Activated naive CD4-positive, alpha-beta T cell treated with anti-CD3 and anti-CD28 coated beads, Interleukin-2, amount 50 U/mL, for 24 hours (primary cell): ENCODE results near the gene SNX6.
"Not testable (repeated sequence)": the region's sequence is repeated elsewhere in the genome, so short reads cannot be mapped to it uniquely, and the experiment has no call there.

Source experiments
- H3K27ac Mint-ChIP-seq: one replicate; pipeline ENCODE4 v1.8.0; 2021; ENCODE audit warnings: mild to moderate bottlenecking, mixed read lengths
- H3K27me3 Mint-ChIP-seq: one replicate; pipeline ENCODE4 v1.8.0; 2021; ENCODE audit warnings: mixed read lengths
- H3K36me3 Mint-ChIP-seq: one replicate; pipeline ENCODE4 v1.8.0; 2021; ENCODE audit warnings: mixed read lengths
- H3K4me1 Mint-ChIP-seq: one replicate; pipeline ENCODE4 v1.8.0; 2021; ENCODE audit warnings: mixed read lengths
- H3K4me3 Mint-ChIP-seq: one replicate; pipeline ENCODE4 v1.8.0; 2021; ENCODE audit warnings: mild to moderate bottlenecking, mixed read lengths
- H3K9me3 Mint-ChIP-seq: one replicate; pipeline ENCODE4 v1.8.0; 2021; ENCODE audit warnings: mixed read lengths

The SNX6 gene

GRCh38 chr14:34629657-34630529, at the start of gene SNX6:
Gene SNX6 (minus strand): TSS chr14:34630148. CDS start chr14:34630116, 32 bp downstream.
- Mint-ChIP-seq H3K27me3 (no peaks in the 10 kb centered on the region), H3K4me1 (peaks cover 38% of the 10 kb centered on the region), H3K4me3 (peak within 1 kb of the TSS; percentile 99), H3K27ac (peak within 1 kb of the TSS; percentile 99), H3K9me3 (no peaks in the 10 kb centered on the region), H3K36me3 (peaks cover 3% of the 10 kb centered on the region)

- Mint-ChIP-seq H3K4me1 (no peaks in the 10 kb centered on the region), H3K4me3 (no peak overlapping the region), H3K9me3 (no peaks in the 10 kb centered on the region), H3K27ac (no peak overlapping the region), H3K27me3 (no peaks in the 10 kb centered on the region), H3K36me3 (no peaks in the 10 kb centered on the region)
These were observed 48.8 kb upstream of the SNX6 start for GRCh38 chr14:34678735-34679134.

- no peak overlapping the region for H3K27ac Mint-ChIP-seq
- no peaks in the 10 kb centered on the region for H3K36me3 Mint-ChIP-seq
- H3K4me3 Mint-ChIP-seq, result no peak overlapping the region
- no peaks in the 10 kb centered on the region for H3K9me3 Mint-ChIP-seq
- no peaks in the 10 kb centered on the region for H3K4me1 Mint-ChIP-seq
- H3K27me3 Mint-ChIP-seq, result no peaks in the 10 kb centered on the region
These were observed 48.4 kb upstream of the SNX6 start for GRCh38 chr14:34678306-34678705.

DNA sequence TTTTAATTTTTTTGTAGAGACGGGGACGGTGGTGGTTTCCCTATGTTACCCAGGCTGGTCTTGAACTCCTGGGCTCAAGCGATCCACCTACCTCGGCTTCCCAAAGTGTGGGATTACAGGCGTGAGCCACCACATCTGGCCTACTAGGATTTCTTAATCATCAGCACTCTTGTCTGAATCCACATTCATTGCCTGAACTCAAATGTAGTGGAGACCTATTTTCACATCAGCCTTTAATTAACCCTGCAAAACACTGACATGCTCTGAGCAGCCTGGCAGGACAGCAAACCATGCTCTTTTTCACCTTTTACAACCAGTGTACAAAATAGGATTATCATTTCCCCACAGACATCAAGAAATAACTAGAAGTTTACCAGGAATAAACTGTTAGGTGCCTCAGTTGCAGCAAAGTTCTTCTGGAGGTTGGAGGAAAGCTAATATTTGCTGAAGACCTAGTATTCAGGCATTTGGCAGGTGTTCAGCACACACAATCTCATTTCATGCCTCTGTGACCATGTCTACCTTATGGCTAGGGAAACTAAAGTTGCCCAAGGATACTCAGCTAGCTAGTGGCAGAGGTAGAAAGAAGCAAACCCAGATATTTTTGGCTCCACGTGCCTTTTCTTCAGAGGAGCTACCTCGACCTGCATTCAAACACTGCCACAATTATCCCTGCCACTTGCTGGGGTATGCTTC, 46.7 kb upstream of the SNX6 start:
- Mint-ChIP-seq H3K27ac (no peak overlapping the region), H3K9me3 (no peaks in the 10 kb centered on the region), H3K4me1 (no peaks in the 10 kb centered on the region), H3K27me3 (no peaks in the 10 kb centered on the region), H3K4me3 (no peak overlapping the region), H3K36me3 (no peaks in the 10 kb centered on the region)

GRCh38 chr14:34673702-34674101, 43.8 kb upstream of the SNX6 start:
- no peak overlapping the region for H3K4me3 Mint-ChIP-seq
- H3K4me1 Mint-ChIP-seq, result no peaks in the 10 kb centered on the region
- H3K27ac Mint-ChIP-seq, result no peak overlapping the region
- no peaks in the 10 kb centered on the region for H3K27me3 Mint-ChIP-seq
- H3K36me3 Mint-ChIP-seq, result no peaks in the 10 kb centered on the region
- H3K9me3 Mint-ChIP-seq, result no peaks in the 10 kb centered on the region

GRCh38 chr14:34671716-34672115, 41.8 kb upstream of the SNX6 start:
- H3K9me3 Mint-ChIP-seq, result no peaks in the 10 kb centered on the region

DNA sequence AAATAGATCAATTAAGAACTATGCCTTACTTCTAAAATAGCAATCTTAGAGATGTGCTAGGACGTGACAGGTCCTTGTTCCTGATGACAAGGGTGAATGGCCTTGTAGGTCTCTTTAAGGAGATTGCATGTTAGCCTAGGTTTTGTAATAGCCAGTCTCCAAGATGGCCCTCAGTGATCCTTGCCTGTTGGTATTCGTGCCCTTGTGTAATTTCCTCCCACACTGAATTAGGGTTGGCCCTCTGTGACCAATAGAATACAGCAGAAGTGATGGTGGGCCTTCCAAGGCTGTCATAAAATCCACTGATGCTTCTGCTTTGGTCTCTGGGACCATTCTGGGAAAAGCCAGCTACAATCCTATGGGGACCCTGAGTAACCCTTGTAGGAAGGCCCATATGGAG, 38.2 kb upstream of the SNX6 start:
- no peak overlapping the region for H3K4me3 Mint-ChIP-seq
- H3K27ac Mint-ChIP-seq, result no peak overlapping the region

More at GRCh38 chr14:34671716-34672115, 41.8 kb upstream of the SNX6 start:
- Mint-ChIP-seq H3K4me1 (no peaks in the 10 kb centered on the region), H3K4me3 (no peak overlapping the region), H3K27me3 (no peaks in the 10 kb centered on the region), H3K27ac (no peak overlapping the region), H3K36me3 (no peaks in the 10 kb centered on the region)

DNA sequence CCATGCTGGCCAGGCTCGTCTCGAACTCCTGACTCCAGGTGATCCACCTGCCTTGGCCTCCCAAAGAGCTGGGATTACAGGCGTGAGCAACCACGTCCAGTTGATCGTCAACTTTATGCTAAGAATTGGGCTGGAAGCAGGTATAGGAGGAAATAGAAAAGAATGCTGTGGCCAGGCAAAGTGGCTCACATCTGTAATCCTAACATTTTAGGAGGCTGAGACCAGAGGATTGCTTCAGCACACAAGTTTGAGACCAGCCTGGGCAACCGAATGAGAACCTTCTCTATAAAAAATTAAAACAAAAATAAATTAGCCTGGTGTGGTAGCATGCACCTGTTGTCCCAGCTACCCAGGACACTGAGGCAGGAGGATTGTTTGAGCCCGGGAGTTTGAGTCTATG, 37.1 kb upstream of the SNX6 start:
- Mint-ChIP-seq H3K9me3 (peaks cover 6% of the 10 kb centered on the region), H3K27me3 (no peaks in the 10 kb centered on the region), H3K4me3 (no peak overlapping the region), H3K27ac (no peak overlapping the region), H3K4me1 (peaks cover 14% of the 10 kb centered on the region), H3K36me3 (peaks cover 4% of the 10 kb centered on the region)

More for the DNA sequence above, 38.2 kb upstream of the SNX6 start:
- H3K27me3 Mint-ChIP-seq, result no peaks in the 10 kb centered on the region
- H3K36me3 Mint-ChIP-seq, result peaks cover under 1% of the 10 kb centered on the region
- peaks cover 14% of the 10 kb centered on the region for H3K4me1 Mint-ChIP-seq
- peaks cover 3% of the 10 kb centered on the region for H3K9me3 Mint-ChIP-seq

- H3K4me1 Mint-ChIP-seq, result peaks cover 14% of the 10 kb centered on the region
- peak overlapping the region; percentile 85 for H3K27ac Mint-ChIP-seq
- H3K27me3 Mint-ChIP-seq, result no peaks in the 10 kb centered on the region
- peaks cover 6% of the 10 kb centered on the region for H3K9me3 Mint-ChIP-seq
- H3K4me3 Mint-ChIP-seq, result peak overlapping the region; percentile 64
- H3K36me3 Mint-ChIP-seq, result peaks cover 4% of the 10 kb centered on the region
These were observed 36.0 kb upstream of the SNX6 start for GRCh38 chr14:34665785-34666435.

GRCh38 chr14:34662561-34663088, 32.7 kb upstream of the SNX6 start:
- no peaks in the 10 kb centered on the region for H3K27me3 Mint-ChIP-seq
- H3K27ac Mint-ChIP-seq, result no peak overlapping the region
- H3K36me3 Mint-ChIP-seq, result peaks cover 4% of the 10 kb centered on the region
- peaks cover 6% of the 10 kb centered on the region for H3K9me3 Mint-ChIP-seq
- H3K4me3 Mint-ChIP-seq, result no peak overlapping the region
- H3K4me1 Mint-ChIP-seq, result peaks cover 14% of the 10 kb centered on the region

- Mint-ChIP-seq H3K4me1 (peaks cover 6% of the 10 kb centered on the region), H3K9me3 (peaks cover 6% of the 10 kb centered on the region), H3K27me3 (no peaks in the 10 kb centered on the region), H3K4me3 (no peak overlapping the region), H3K27ac (no peak overlapping the region), H3K36me3 (peaks cover 4% of the 10 kb centered on the region)
These were observed 30.8 kb upstream of the SNX6 start for GRCh38 chr14:34660796-34661195.

- H3K9me3 Mint-ChIP-seq, result no peaks in the 10 kb centered on the region
- H3K27me3 Mint-ChIP-seq, result no peaks in the 10 kb centered on the region
- no peaks in the 10 kb centered on the region for H3K36me3 Mint-ChIP-seq
- H3K4me3 Mint-ChIP-seq, result no peak overlapping the region
- H3K27ac Mint-ChIP-seq, result no peak overlapping the region
- H3K4me1 Mint-ChIP-seq, result no peaks in the 10 kb centered on the region
These were observed 26.0 kb upstream of the SNX6 start for GRCh38 chr14:34655959-34656358.

GRCh38 chr14:34653073-34653472, 23.1 kb upstream of the SNX6 start:
- H3K36me3 Mint-ChIP-seq, H3K27me3 Mint-ChIP-seq, H3K4me3 Mint-ChIP-seq, H3K4me1 Mint-ChIP-seq, H3K27ac Mint-ChIP-seq, H3K9me3 Mint-ChIP-seq: not testable (repeated sequence)

- not testable (repeated sequence) for H3K9me3 Mint-ChIP-seq, H3K27me3 Mint-ChIP-seq, H3K27ac Mint-ChIP-seq, H3K36me3 Mint-ChIP-seq, H3K4me3 Mint-ChIP-seq, H3K4me1 Mint-ChIP-seq
These were observed 22.4 kb upstream of the SNX6 start for GRCh38 chr14:34652348-34652747.

DNA sequence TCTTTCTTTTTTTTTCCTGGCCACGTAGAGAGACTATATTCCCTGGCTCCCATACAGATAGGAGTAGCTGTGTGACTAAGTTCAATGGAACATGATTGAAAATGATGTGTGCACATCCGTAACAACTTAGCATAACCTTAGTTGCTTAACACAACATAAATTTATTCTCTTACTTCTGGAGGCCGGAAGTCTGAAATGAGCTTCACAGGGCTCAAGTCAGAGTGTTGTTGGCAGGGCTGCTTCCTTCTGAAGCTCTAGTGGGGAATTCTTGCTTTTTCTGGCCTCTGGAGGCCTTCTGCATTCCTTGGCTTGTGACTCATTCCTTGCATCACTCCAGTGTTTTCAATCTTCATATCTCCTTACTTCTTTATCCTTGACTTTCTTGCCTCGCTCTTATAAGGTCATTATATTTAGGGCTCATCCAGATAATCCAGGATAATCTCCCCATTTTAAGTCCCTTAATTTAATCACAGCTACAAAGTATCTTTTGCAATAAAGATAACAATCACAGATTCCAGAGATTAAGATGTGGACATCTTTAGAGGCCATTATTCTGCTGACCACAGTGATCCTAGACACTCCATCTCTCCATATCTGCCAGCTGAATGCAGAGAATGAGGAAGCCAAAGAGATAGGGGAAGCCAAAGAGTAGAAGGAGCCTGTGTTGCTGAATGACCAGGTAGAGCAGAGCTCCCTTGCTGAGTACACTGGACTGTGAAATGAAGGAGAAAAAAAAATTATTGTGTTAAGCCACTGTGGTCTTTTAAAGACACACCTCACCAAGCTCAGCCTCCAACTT, 21.0 kb upstream of the SNX6 start:
- Mint-ChIP-seq H3K4me1 (no peaks in the 10 kb centered on the region), H3K36me3 (no peaks in the 10 kb centered on the region), H3K9me3 (no peaks in the 10 kb centered on the region), H3K27me3 (no peaks in the 10 kb centered on the region), H3K4me3 (no peak overlapping the region), H3K27ac (no peak overlapping the region)
